Thoracic aorta (tissue), 2 donors: ENCODE results near the gene HECW1. TPM values are rescaled to one million over a fixed set of nuclear protein-coding genes. Genes with fewer than 3 reads are reported as not detected.

Experiments used
- ATAC-seq: fragments of 150-250 bp; one replicate; pipeline ENCODE4 v1.8.0; 2017; ENCODE audit warnings: low read depth; ENCODE audit not compliant: insufficient number of reproducible peaks, low FRiP score
- DNase-seq: peaks from one replicate; pipeline ENCODE4 v3.0.0-alpha.2; 2020; ENCODE audit warnings: low spot score
- H3K27ac ChIP-seq, 2 donors: fragments of 200-600 bp; sonication (generic); 1 replicate in 1 of 2; 2 replicates in 1 of 2; pipeline ENCODE4 v1.5.1; 2016; ENCODE audit warnings: mild to moderate bottlenecking in 2 of 2, moderate library complexity in 2 of 2
- H3K27me3 ChIP-seq: fragments of 200-600 bp; sonication (generic); replicated peaks from 2 replicates; pipeline ENCODE4 v1.6.0; 2016; ENCODE audit warnings: mild to moderate bottlenecking; ENCODE audit not compliant: insufficient read depth
- H3K36me3 ChIP-seq: fragments of 200-600 bp; sonication (generic); one replicate; pipeline ENCODE4 v1.5.1; 2016
- H3K4me1 ChIP-seq, 2 donors: fragments of 200-600 bp; sonication (generic); 1 replicate in 1 of 2; 2 replicates in 1 of 2; pipeline versions ENCODE4 v1.5.1 to v1.6.0; 2016; ENCODE audit warnings: low read depth in 2 of 2, mild to moderate bottlenecking in 1 of 2; ENCODE audit not compliant: control insufficient read depth in 1 of 2
- H3K4me3 ChIP-seq: fragments of 200-600 bp; sonication (generic); 2 replicates; pipeline ENCODE4 v1.5.1; 2016; ENCODE audit warnings: mild to moderate bottlenecking
- H3K9me3 ChIP-seq: fragments of 200-600 bp; sonication (generic); 2 replicates; pipeline ENCODE4 v1.5.1; 2016
- total RNA-seq, 2 donors: library from RNA; depleted of rRNA; stranded (reverse); fragments of >200 nt; gene quantifications; one replicate each; pipeline versions ENCODE4 v1.1.0 to v1.2.3, GENCODE V29; 2016
- TF ChIP-seq, protein P1 (sequence below): fragments of 200-600 bp; sonication (generic); IDR thresholded peaks from one replicate; pipeline ENCODE4 v1.5.1; 2019; ENCODE audit warnings: antibody characterized with exemption

The HECW1 gene
- total RNA-seq, 2 donors from 2014 or later = 0.28 to 2.3 TPM

DNA sequence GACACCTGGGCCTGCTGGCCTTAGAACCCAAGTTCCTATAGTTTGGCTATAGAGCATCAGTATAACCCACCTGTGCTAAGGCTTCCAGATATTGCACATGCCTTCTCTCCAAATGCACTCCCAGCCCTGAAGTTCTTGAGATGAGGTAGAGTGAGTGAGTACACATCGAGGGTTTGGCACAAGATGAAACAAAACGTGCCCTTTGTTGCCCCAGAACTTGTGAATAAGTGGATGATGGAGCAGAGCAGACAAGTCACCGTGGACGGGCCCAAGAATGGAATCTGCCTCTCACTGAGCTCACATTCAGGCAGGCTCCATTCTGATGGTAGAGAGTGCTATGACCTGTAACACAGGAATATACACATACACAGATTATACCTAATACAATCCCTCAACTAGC, 397.5 kb downstream of the HECW1 start:
- Histone ChIP-seq H3K27me3 (no peaks in the 10 kb centered on the region), H3K4me3 (no peak overlapping the region), H3K36me3 (no peaks in the 10 kb centered on the region), H3K4me1 (no peaks in the 10 kb centered on the region), H3K9me3 (no peaks in the 10 kb centered on the region), H3K27ac (no peak overlapping the region)
- no peak for ATAC-seq
- TF ChIP-seq, protein P1, sequence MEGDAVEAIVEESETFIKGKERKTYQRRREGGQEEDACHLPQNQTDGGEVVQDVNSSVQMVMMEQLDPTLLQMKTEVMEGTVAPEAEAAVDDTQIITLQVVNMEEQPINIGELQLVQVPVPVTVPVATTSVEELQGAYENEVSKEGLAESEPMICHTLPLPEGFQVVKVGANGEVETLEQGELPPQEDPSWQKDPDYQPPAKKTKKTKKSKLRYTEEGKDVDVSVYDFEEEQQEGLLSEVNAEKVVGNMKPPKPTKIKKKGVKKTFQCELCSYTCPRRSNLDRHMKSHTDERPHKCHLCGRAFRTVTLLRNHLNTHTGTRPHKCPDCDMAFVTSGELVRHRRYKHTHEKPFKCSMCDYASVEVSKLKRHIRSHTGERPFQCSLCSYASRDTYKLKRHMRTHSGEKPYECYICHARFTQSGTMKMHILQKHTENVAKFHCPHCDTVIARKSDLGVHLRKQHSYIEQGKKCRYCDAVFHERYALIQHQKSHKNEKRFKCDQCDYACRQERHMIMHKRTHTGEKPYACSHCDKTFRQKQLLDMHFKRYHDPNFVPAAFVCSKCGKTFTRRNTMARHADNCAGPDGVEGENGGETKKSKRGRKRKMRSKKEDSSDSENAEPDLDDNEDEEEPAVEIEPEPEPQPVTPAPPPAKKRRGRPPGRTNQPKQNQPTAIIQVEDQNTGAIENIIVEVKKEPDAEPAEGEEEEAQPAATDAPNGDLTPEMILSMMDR = no peak
- DNase-seq = no peak

DNA sequence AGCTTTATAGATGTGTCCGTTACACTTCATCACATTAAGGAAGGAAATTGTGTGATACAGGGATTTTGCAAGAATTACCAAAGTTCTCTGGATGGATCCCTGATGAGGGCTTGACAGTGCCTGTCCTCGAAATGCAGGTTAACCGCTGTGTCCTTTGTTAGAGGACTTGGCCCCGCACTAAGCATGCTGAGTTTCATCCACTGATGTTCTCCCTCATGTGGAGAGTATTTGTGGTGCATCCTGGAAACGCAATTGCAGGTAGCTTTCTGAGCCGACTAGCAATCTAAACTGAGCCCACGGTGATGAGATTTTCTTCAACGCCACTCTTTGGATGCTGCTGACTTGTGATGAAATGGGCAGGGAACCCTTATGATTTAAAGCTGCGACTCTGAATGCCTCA, 398.6 kb downstream of the HECW1 start:
- no peaks in the 10 kb centered on the region for H3K4me1 ChIP-seq
- DNase-seq (no peak), ATAC-seq (no peak)
- TF ChIP-seq, protein P1 = no peak
- no peaks in the 10 kb centered on the region for H3K36me3 ChIP-seq
- H3K27me3 ChIP-seq = no peaks in the 10 kb centered on the region
- no peak overlapping the region for H3K27ac ChIP-seq
- H3K4me3 ChIP-seq = no peak overlapping the region
- H3K9me3 ChIP-seq = no peaks in the 10 kb centered on the region

DNA sequence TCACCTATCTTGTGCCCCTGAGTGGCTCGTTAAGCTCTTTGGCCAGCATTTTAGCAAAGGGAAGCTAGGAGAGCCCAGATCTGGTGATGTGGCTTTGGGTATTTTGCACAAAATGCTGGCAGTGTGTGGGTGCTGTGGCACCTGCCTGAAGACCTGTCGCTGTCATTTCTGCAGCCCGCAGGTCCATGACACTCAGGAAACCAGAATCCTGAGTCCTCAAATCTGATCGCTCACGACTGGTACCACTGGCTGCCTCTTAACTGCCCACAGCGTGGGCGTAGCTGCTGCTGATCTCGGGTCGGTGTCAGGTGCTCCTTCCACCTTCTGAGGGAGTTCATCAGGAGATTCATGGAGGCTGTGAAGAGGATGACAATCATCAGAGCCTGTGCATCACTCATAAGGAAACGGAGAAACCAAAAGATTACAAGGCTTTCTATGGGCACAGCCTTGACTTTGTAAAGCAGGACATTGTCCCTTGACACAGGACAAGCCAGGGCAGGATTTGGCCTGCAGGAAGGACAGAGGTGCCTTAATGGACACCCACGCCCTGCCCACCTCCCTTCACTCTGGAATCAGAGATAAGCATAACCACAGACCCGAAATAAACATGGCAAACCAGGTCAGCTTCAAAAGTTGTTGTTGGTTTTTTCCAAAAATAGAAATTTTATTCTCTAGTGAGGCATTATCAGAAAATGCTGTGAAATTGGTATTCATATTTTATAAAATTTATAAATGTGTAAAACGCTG, 399.5 kb downstream of the HECW1 start:
- Histone ChIP-seq H3K4me1 (no peaks in the 10 kb centered on the region), H3K27me3 (no peaks in the 10 kb centered on the region), H3K4me3 (no peak overlapping the region), H3K27ac (no peak overlapping the region), H3K9me3 (no peaks in the 10 kb centered on the region), H3K36me3 (no peaks in the 10 kb centered on the region)
- DNase-seq (no peak), ATAC-seq (no peak)
- TF ChIP-seq, protein P1 = no peak

DNA sequence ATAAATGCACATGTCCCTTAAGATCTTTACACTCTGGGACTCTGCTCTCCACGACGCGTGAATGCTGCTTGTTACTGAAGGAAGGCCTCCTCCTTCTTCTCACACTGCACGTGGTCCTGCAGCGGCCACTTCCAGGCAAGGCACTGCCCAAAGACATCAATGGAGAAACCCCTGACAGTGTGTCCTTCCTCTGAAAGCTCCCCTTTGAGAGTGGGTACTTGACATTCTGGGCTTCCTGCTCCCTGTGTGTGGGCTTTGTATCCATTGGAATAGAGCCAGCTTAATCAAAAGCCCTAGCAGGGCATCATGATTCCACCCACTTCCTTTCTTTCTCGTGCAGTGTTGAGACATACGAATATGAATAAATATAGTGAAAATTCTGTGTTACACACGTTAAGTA, 400.8 kb downstream of the HECW1 start:
- H3K27ac ChIP-seq = no peak overlapping the region
- no peak for ATAC-seq
- H3K4me3 ChIP-seq = no peak overlapping the region
- H3K27me3 ChIP-seq = no peaks in the 10 kb centered on the region
- TF ChIP-seq, protein P1 = no peak
- H3K9me3 ChIP-seq = no peaks in the 10 kb centered on the region
- H3K36me3 ChIP-seq = no peaks in the 10 kb centered on the region
- DNase-seq = no peak
- H3K4me1 ChIP-seq = no peaks in the 10 kb centered on the region

DNA sequence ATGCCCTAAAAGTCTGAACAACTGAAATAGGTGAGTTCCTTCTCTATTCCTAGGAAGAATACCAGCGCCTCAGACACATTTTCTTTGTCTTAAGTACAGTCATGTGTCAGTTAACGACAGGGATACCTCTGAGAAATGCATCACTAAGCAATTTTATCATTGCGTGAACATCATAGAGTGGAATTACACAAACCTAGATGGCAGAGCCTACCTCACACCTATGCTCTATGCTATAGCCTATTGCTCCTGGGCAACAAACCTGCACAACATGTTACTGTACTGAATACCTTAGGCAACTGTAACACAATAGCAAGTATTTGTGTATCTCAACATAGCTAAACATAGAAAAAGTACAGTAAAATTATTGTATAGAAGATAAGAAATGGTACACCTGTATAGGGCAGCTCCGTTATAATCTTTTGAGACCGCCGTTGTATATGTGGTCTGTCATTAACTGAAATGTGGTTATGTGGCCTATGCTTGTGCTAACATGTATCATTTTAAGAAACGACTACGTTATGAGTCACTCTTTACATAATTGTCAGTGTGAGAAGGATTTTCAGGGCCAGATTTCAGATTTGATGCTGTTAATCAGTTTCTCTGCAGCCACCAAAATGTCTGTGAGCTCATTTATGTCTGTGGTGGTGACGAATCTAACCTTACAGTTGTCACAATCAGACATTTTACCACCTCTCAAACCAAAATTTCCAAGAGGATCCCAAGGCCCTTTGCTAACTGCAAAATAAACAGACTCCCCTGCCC, 404.3 kb downstream of the HECW1 start:
- Histone ChIP-seq H3K9me3 (no peaks in the 10 kb centered on the region), H3K36me3 (no peaks in the 10 kb centered on the region), H3K27me3 (no peaks in the 10 kb centered on the region), H3K4me1 (no peaks in the 10 kb centered on the region), H3K4me3 (no peak overlapping the region), H3K27ac (no peak overlapping the region)
- TF ChIP-seq, protein P1 = no peak
- DNase-seq (no peak), ATAC-seq (no peak)
